ENCODE measurements around the gene DNAJB1. TPM values are rescaled to one million over a fixed set of nuclear protein-coding genes. Genes with fewer than 3 reads are reported as not detected.
A peak's percentile ranks its signal among the peaks of the same experiment; 100 is the strongest.

Gene DNAJB1
- total RNA-seq, 1 experiment from 2014 or later, result 77.7 TPM

GRCh38 chr19:14510311-14511228 is 7.6 kb downstream of the DNAJB1 start:
- Histone ChIP-seq H3T11ph (ENCODE audit: low read length) (no peak overlapping the region), H3K23ac (ENCODE audit: insufficient read length, low read depth, low read length) (no peak overlapping the region), H2BK5ac (ENCODE audit: insufficient read length, low read length) (no peak overlapping the region), H3K4ac (ENCODE audit: low read depth, low read length) (no peak overlapping the region), H3K14ac (ENCODE audit: insufficient read depth, low read length) (no peak overlapping the region), H4K8ac (replicated peaks; ENCODE audit: insufficient read length, low read depth, low read length) (no peak overlapping the region), H3K18ac (ENCODE audit: insufficient read length, low read depth, low read length) (no peak overlapping the region), H3K27me3 (ENCODE audit: insufficient read depth, low read length) (no peaks in the 10 kb centered on the region), H3K27ac (ENCODE audit: insufficient read length, low read depth, low read length) (no peak overlapping the region), H2AK5ac (ENCODE audit: insufficient read length, low read length) (no peak overlapping the region), H4K20me1 (ENCODE audit: control insufficient read depth, insufficient read depth, insufficient read length) (no peaks in the 10 kb centered on the region), H4K91ac (ENCODE audit: insufficient read length, low read depth, low read length) (no peak overlapping the region), H3K79me1 (ENCODE audit: insufficient read depth, low read depth, low read length, poor library complexity, severe bottlenecking) (no peaks in the 10 kb centered on the region), H3K56ac (ENCODE audit: insufficient read length, low read depth, low read length) (no peak overlapping the region), H4K5ac (ENCODE audit: insufficient read length, low read depth, low read length) (no peak overlapping the region), H2BK12ac (ENCODE audit: insufficient read length, low read depth, low read length) (no peak overlapping the region), H2BK120ac (ENCODE audit: low read depth, low read length, poor library complexity, severe bottlenecking) (no peak overlapping the region), H3K4me1 (ENCODE audit: insufficient read depth, low read length) (no peaks in the 10 kb centered on the region), H3K4me2 (ENCODE audit: insufficient read depth, insufficient read length, low read length) (no peak overlapping the region), H3K79me2 (ENCODE audit: insufficient read depth, low read length) (no peaks in the 10 kb centered on the region), H2AFZ (ENCODE audit: low read length) (no peak overlapping the region), H3K9ac (ENCODE audit: extremely low read depth, insufficient read length, low read length) (no peak overlapping the region), H3K23me2 (ENCODE audit: insufficient read length, low read depth, low read length, poor library complexity, severe bottlenecking) (no peaks in the 10 kb centered on the region), H2BK20ac (ENCODE audit: low read depth, low read length, poor library complexity, severe bottlenecking) (no peak overlapping the region), H3K9me3 (ENCODE audit: control insufficient read depth, low read depth, low read length) (no peaks in the 10 kb centered on the region), H2BK15ac (ENCODE audit: low read depth, low read length) (no peak overlapping the region)
- peaks cover 3% of the 10 kb centered on the region; the same call in 1 of the 2 replicates for H3K27me3 Mint-ChIP-seq (ENCODE audit: low read depth)
- TF ChIP-seq CTCF (conservative IDR thresholded peaks at IDR 0.05), result no peak
- WGBS (ENCODE audit: extremely low coverage, insufficient read length, low lambda C conversion rate), result no CpG with 5 or more reads among the region's 22 CpGs
- H3K4me1 Mint-ChIP-seq, result peaks cover 5 to 15% of the 10 kb centered on the region in 2 experiments; a peak in 3 of 4 replicates
- DNase-seq, result no peak
- peaks cover 12 to 20% (median 14%) of the 10 kb centered on the region in 3 experiments; a peak in 6 of 7 replicates for H3K36me3 Mint-ChIP-seq (ENCODE audit: insufficient read depth in 1 of 3, low read depth in 3 of 3)
- H3K9me3 Mint-ChIP-seq, result no peaks in the 10 kb centered on the region
- peak overlapping the region in 1 of 2 experiments; percentile 46; a peak in 2 of 5 replicates for H3K4me3 Mint-ChIP-seq
- H3K27ac Mint-ChIP-seq, result peak overlapping the region in 1 of 3 experiments; percentile 79; a peak in 2 of 7 replicates

Measured in H9 (cell line).